Upper lobe of left lung (tissue), 6 donors: ENCODE data around the gene SLC25A52. TPM values are rescaled to one million over a fixed set of nuclear protein-coding genes. Genes with fewer than 3 reads are reported as not detected.
"Not testable (repeated sequence)": the region's sequence is repeated elsewhere in the genome, so short reads cannot be mapped to it uniquely, and the experiment has no call there.

Source experiments
- ATAC-seq, 2 donors: fragments of 200-7000 bp; cut with Tn5 transposase; one replicate each; pipeline ENCODE4 v1.9.1; 2022; ENCODE audit warnings: mild to moderate bottlenecking in 2 of 2, moderate library complexity in 2 of 2; ENCODE audit not compliant: low FRiP score in 2 of 2
- DNase-seq, 2 donors: peaks; one replicate each; pipeline ENCODE4 v3.0.0-alpha.2; 2019 to 2020
- H3K27ac ChIP-seq, 4 donors: fragments of 200-600 bp; sonication (generic); one replicate each; pipeline ENCODE4 v1.5.1; 2016 to 2019
- H3K27me3 ChIP-seq, 4 donors: fragments of 200-600 bp; sonication (generic); one replicate each; pipeline ENCODE4 v1.5.1; 2017 to 2019
- H3K36me3 ChIP-seq, 4 donors: fragments of 200-600 bp; sonication (generic); one replicate each; pipeline ENCODE4 v1.5.1; 2016 to 2019
- H3K4me1 ChIP-seq, 4 donors: fragments of 200-600 bp; sonication (generic); one replicate each; pipeline ENCODE4 v1.5.1; 2018 to 2019
- H3K4me3 ChIP-seq, 4 donors: fragments of 200-600 bp; sonication (generic); one replicate each; pipeline ENCODE4 v1.5.1; 2017 to 2019; ENCODE audit warnings: mild to moderate bottlenecking in 2 of 4, moderate library complexity in 1 of 4
- H3K9me3 ChIP-seq, 4 donors: fragments of 200-600 bp; sonication (generic); one replicate each; pipeline ENCODE4 v1.5.1; 2018 to 2019
- EP300 ChIP-seq, 4 donors: sonication (generic); formaldehyde crosslinking; IDR thresholded peaks; one replicate each; pipeline ENCODE4 v1.5.1; 2017; ENCODE audit warnings: antibody characterized with exemption in 4 of 4, control low read depth in 2 of 4
- POLR2A ChIP-seq, 4 donors: fragments of 450-650 bp; IDR thresholded peaks; one replicate each; pipeline ENCODE4 v1.5.1; 2016 to 2017; ENCODE audit warnings: antibody characterized with exemption in 4 of 4, mild to moderate bottlenecking in 2 of 4
- POLR2AphosphoS5 ChIP-seq, 2 donors: sonication (generic); formaldehyde crosslinking; IDR thresholded peaks; one replicate each; pipeline ENCODE4 v1.5.1; 2017; ENCODE audit warnings: antibody characterized with exemption in 2 of 2
- WGBS, 2 donors: methylation state at CpG; one replicate each; pipeline ENCODE4 v1.1.5; 2017 to 2018; 5-methylcytosine and 5-hydroxymethylcytosine counted together
- total RNA-seq, 6 donors: library from RNA; depleted of rRNA in 4 of 6; stranded (reverse); fragments of >200 nt in 4 of 6; gene quantifications; one replicate each; pipeline versions ENCODE4 v1.1.0 to v1.2.1, GENCODE V29; 2016 to 2021
- TF ChIP-seq, protein P1 (sequence below), 6 experiments: fragments of 450-650 bp in 4 of 6; fragments of 200-600 bp in 2 of 6; sonication (generic) in 2 of 6; IDR thresholded peaks; one replicate each; pipeline ENCODE4 v1.5.1; 2016 to 2019; ENCODE audit warnings: antibody characterized with exemption in 6 of 6
- donor health status: DM: no; HTN: no; CAD: no; lungs with moderate emphysema.
- donor health status: DM: no; HTN: yes; CAD: no; lungs with severe emphysema.

SLC25A52 gene
- total RNA-seq, 6 donors from 2014 or later, result not detected

DNA sequence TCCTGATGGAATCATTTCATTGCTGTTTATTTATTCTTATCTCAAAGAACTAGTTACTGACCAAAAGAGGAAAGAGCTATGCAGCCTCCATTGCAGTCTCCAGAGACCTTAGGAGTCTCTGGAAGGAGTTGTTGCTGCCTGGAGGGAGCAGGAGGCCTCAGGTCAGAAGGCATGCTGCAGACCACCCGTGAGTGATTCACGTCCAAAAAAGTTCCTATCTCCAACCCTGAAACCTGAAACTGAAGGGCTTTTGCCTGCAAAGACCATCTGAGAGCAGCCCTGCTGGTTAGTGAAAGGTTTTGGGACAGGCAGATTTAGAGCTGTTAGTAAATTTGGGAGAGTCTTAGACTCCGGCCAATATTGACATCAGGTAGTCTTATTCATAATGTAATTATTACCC, 29.1 kb downstream of the SLC25A52 start:
- Histone ChIP-seq H3K27ac (no peak overlapping the region), H3K9me3 (no peaks in the 10 kb centered on the region), H3K4me3 (no peak overlapping the region), H3K27me3 (no peaks in the 10 kb centered on the region), H3K36me3 (no peaks in the 10 kb centered on the region), H3K4me1 (no peaks in the 10 kb centered on the region)
- ATAC-seq, result no peak
- whole genome bisulfite sequencing, 2 donors, result 61 to 67% methylated on average over 3 of the region's 3 CpGs
- TF ChIP-seq POLR2A (IDR thresholded peaks at IDR 0.05) (no peak), EP300 (IDR thresholded peaks at IDR 0.05) (no peak), POLR2AphosphoS5 (IDR thresholded peaks at IDR 0.05) (no peak)
- TF ChIP-seq, protein P1, sequence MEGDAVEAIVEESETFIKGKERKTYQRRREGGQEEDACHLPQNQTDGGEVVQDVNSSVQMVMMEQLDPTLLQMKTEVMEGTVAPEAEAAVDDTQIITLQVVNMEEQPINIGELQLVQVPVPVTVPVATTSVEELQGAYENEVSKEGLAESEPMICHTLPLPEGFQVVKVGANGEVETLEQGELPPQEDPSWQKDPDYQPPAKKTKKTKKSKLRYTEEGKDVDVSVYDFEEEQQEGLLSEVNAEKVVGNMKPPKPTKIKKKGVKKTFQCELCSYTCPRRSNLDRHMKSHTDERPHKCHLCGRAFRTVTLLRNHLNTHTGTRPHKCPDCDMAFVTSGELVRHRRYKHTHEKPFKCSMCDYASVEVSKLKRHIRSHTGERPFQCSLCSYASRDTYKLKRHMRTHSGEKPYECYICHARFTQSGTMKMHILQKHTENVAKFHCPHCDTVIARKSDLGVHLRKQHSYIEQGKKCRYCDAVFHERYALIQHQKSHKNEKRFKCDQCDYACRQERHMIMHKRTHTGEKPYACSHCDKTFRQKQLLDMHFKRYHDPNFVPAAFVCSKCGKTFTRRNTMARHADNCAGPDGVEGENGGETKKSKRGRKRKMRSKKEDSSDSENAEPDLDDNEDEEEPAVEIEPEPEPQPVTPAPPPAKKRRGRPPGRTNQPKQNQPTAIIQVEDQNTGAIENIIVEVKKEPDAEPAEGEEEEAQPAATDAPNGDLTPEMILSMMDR (IDR thresholded peaks at IDR 0.05), result no peak
- DNase-seq, result no peak

DNA sequence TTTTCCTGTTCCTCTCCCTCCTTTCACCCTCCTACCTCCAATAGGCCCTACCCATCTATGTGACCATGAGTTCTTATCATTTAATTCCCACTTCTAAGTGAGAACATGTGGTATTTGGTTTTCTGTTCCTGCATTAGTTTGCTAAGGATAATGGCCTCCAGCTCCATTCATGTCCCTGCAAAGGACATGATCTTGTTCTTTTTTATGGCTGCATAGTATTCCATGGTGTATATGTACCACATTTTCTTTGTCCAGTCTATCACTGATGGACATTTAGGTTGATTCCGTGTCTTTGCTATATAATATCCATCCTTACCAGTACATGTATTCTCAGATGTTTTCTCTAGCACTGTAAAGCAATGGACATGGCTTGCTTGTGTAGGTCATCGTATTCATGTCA, 31.5 kb downstream of the SLC25A52 start:
- not testable (repeated sequence) for ATAC-seq, DNase-seq, H3K4me3 ChIP-seq, H3K36me3 ChIP-seq, H3K4me1 ChIP-seq, H3K27me3 ChIP-seq, H3K9me3 ChIP-seq, H3K27ac ChIP-seq
- WGBS, 2 donors, result 93 to 97% methylated on average over 2 of the region's 2 CpGs

DNA sequence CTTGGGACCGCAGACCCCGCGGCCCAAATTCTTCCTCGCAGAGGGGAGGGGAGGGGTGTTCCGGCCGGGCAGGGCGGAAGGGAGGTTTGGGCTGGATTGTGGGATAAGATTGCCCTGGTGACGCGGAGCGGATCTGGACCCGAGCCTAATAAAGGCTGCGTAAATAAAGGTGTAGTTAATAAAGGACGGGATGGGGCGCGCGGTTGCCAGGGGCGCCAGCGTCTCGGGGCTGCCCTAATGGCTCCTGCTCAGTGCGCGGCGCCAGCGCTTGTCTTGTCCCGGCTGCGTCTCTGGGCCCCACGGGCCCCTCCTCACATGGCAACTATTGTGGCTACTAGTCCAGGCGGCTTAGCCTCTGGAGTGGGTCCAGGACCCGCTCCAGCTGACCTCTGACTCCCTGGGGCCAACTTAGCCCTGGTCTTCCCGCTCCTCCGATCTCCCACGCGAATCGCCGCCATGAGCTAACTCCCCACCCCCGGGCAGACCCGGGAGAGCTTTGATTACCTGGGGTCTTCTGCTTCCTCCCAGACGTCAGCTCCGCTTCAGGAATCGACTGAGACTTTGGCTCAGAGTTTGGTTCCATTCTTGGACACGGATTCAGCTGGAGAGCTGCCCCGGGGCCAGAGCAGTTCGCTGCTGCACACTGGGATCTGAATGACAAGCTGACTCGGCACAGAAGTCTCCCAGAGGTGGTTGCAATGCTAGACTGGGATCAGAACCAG, 36.5 kb downstream of the SLC25A52 start:
- Histone ChIP-seq H3K4me3 (peak overlapping the region in 3 of 4 donors; percentile 41 to 55 (median 51)), H3K27me3 (peaks cover 0 to 3% (median 0%) of the 10 kb centered on the region in 4 donors), H3K36me3 (no peaks in the 10 kb centered on the region), H3K9me3 (peaks cover 0 to 4% (median 2%) of the 10 kb centered on the region in 4 donors), H3K4me1 (peaks cover 4 to 11% (median 7%) of the 10 kb centered on the region in 4 donors), H3K27ac (peak overlapping the region; percentile 20 to 70 (median 46))
- TF ChIP-seq, protein P1 (IDR thresholded peaks at IDR 0.05), result no peak
- no peak for TF ChIP-seq POLR2AphosphoS5 (IDR thresholded peaks at IDR 0.05)
- TF ChIP-seq POLR2A (IDR thresholded peaks at IDR 0.05), result no peak
- TF ChIP-seq EP300 (IDR thresholded peaks at IDR 0.05), result no peak
- DNase-seq, result peak in 1 of 2 donors; percentile 84
- 24 to 54% methylated on average over 7 to 38 of the region's 43 CpGs for WGBS, 2 donors
- ATAC-seq, result peak in 1 of 2 donors; percentile 59

DNA sequence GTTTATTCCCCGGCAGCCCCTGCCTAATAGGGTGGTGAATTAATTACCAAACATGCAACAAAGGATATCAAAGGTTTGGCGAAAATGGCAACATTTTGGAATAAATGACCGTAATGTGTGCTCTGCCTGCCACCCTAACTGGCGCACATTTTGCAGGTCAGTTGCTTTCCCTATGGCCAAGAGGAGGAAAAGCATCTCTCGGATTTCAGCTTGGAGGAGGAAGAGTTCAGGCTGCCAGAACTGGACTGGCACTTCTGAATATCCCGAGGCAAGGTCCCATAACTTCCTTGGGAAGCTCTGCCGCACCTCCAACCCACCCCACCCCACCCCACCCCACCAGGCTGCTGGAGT, 37.1 kb downstream of the SLC25A52 start:
- Histone ChIP-seq H3K27ac (peak overlapping the region in 3 of 4 donors; percentile 31 to 70 (median 62)), H3K4me3 (peak overlapping the region in 3 of 4 donors; percentile 41 to 55 (median 51))
- ATAC-seq, result no peak

DNA sequence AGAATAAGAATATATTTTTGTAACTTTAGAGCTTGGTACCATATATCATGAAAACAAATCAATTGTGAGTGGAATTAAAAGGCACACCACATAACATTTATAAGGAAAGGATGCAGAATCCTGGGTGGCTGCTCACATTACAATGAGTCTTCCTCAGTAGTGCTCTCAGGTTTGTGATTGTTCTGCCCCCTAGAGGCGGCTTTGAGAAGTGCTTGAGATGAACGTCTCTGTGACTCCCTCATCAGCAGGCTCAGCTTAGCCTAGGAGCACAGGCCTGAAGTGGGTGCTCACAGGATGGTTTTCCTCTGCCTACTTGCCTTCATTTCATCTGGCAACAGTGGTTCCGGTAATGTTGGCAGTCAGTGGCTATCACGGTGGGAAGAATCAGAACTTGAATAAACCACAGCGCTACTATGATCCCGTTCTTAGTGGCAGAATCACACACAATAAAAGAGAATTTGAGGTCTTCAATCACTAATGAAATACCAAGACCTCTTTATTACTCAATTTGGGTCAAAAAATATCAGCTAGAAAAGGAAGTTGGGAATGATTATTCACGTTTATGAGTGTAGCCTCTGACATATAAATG, 38.2 kb downstream of the SLC25A52 start:
- no peak overlapping the region for H3K27ac ChIP-seq
- DNase-seq (peak in 1 of 2 donors; percentile 74), ATAC-seq (peak; percentile 80 to 90)
- no peaks in the 10 kb centered on the region for H3K36me3 ChIP-seq
- no peak overlapping the region for H3K4me3 ChIP-seq
- TF ChIP-seq, protein P1 (IDR thresholded peaks at IDR 0.05), result peak; percentile 71 to 84 (median 72)
- TF ChIP-seq POLR2AphosphoS5 (IDR thresholded peaks at IDR 0.05) (no peak), EP300 (IDR thresholded peaks at IDR 0.05) (no peak), POLR2A (IDR thresholded peaks at IDR 0.05) (no peak)
- peaks cover 0 to 3% (median 0%) of the 10 kb centered on the region in 4 donors for H3K27me3 ChIP-seq
- H3K4me1 ChIP-seq, result peaks cover 4 to 11% (median 7%) of the 10 kb centered on the region in 4 donors
- H3K9me3 ChIP-seq, result peaks cover 0 to 9% (median 3%) of the 10 kb centered on the region in 4 donors
- 34% methylated on average over 7 of the region's 7 CpGs for WGBS, 2 donors

More for the DNA sequence above, 37.1 kb downstream of the SLC25A52 start:
- Histone ChIP-seq H3K9me3 (peaks cover 0 to 9% (median 3%) of the 10 kb centered on the region in 4 donors), H3K4me1 (peaks cover 4 to 11% (median 7%) of the 10 kb centered on the region in 4 donors), H3K36me3 (no peaks in the 10 kb centered on the region), H3K27me3 (peaks cover 0 to 3% (median 0%) of the 10 kb centered on the region in 4 donors)
- TF ChIP-seq POLR2A (IDR thresholded peaks at IDR 0.05) (no peak), EP300 (IDR thresholded peaks at IDR 0.05) (no peak), POLR2AphosphoS5 (IDR thresholded peaks at IDR 0.05) (no peak)
- TF ChIP-seq, protein P1 (IDR thresholded peaks at IDR 0.05), result no peak
- no peak for DNase-seq
- whole genome bisulfite sequencing, 2 donors, result 64 to 68% methylated on average over 5 to 7 of the region's 7 CpGs
